Fibroblast of skin of right biceps (primary cell): ENCODE data around the gene CADM3.

Experiments used
- DNase-seq: peaks from one replicate; pipeline ENCODE4 v3.0.0-alpha.2; 2013

CADM3 gene

DNA sequence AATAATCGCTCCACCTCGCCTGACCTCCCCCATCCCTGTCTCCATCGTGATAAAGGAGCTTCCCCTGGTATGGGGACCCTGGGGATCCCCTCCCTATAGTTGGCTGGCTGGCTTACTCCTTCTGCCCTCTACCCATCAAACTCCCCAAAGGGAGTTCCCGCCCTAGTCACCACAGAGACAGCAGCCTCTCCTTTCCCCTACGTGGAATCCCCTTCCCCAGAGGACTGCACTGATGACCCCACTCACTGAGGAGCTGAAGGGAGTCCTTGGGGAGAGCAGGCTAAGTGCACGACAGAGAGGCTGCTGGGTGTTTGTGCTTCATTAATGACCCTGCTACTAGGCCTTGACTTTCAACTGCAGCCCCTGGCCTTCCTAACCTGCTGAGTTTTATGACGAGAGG is 1.9 kb downstream of the CADM3 start:
- DNase-seq = no peak

DNA sequence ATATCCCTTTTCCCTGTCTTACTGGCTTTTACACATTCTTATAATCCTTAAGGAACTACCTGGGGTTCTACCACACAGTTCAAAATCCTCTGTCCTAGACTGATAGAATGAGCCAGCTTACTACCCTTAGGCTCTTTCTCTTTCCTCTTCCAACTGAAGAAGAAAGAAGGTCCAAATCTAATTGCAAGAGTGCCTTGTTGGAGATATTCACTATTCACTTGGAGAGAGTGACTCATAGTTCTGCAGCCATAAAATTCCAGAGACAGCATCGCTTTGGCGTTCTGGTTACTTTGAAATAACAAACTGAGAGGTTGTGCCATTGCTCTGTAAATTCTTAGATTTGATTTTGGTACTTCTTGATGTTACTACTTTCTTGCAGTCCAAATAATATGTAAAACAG is 4.2 kb downstream of the CADM3 start:
- no peak for DNase-seq

DNA sequence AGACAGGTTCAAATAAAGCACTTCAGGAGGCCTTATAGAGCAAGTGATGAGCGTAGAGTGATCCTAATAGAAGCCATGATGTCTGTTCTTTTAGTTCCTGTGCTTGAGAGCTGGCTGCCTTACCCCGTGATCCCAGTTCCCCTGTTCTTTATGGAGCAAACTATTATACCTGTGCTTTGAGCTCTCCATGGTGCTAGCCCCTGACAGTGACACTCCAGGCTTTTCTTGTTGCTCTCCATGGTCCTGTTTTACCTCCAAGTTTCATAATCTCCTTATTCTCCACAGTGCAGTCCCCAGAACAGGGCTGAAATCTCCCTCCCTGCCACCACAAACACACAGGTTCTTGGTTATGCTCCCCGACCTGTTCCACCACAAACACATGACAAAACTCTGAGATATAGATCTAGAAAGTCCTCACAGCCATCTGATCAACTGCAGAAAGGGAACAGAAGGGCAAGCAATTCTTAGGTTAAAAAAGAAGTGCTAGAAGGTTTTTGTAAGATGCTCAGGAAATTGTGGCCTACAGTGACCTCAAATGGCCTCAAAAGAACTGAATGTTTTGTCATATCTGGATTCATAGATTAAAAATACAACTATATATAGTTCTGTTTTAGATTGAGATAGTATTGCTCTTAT is 6.0 kb downstream of the CADM3 start:
- peak; percentile 71 for DNase-seq

DNA sequence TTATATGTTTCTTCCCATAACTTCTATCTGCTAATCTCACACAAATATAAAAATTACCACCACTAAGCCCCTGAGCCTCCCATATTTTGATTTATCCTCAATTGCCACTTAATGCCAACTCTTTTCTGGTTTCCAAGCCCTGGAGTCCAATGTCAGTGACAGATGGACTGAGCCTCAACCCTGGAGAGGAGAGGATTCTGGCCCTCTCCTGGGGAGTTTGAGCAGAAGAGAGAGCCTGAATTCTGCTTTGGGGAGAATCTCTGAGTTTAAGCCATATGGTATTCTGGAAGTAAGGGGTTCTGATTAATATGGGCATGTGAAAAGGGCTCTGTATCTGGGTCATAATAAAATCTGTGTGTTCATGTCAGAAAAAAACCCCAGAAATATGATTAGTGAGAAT is 8.5 kb downstream of the CADM3 start:
- no peak for DNase-seq

DNA sequence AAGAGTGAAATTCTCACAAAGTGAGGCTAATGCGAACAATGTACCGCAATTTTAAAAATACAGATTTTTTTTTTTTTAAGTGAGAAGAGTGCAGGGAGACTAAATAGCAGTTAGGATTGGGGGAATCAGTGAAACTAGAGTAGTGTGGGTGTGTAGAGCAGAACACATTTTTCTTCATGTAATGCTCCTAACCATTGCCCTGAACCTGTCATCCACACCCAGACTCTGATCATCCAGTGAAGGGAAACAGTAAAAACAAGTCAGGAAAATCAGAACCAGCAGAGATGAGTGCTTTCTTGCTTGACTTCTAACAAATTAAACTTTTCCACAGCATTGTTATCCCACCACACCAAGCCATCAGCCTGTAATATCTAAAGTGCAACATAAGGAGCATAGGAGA is 9.1 kb downstream of the CADM3 start:
- DNase-seq = no peak

DNA sequence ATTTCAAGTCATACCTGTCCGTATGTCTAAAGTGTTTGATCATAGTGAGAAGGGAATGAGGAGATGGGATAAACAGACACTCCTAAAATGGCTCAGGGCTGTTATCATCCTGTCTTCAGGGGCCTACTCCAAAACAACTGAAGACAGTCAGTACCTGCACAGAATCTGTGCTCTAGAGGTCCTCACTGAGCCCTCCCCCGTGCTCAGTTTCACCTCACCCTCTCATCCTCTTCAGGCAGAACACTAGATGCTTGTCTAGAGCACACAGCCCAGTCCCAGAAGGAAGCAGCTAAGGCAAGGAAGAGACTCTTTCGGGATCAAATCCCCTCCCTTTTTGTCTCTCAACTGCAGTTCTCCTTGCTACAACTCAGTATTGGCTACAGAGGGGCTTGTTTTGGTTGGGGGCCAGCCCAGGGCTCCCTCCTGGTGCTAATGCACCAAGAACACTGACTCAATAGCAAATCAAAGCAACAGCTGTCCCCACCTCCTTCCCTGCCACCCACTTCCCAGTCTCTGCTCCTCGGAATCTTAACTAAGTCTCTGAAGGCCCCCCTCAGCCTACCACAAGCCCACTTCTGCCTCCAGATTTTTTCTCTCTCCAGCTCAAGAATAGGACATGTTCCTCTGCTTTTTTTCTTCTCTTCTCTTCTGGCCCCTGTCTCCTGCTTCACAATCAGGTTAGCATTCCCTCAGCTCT is 10.1 kb downstream of the CADM3 start:
- no peak for DNase-seq

DNA sequence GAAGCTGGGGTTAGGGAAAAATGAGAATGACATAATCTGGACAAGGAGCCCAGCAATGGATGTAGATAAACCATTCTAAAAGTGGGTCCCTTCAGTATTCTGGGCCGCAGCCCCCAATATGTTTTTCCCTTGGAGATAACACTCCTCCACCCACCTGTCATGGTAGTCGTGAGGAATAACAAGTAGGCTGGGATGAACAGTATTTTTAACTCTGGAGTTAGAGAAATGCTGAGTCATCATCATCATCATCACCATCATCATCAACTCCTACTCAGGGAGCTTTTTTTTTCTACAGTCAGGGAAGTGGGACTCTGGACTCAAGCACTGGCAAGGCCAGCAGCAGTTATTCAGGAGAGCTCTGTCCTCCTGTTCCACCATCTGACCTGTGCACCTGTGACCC is 12.8 kb downstream of the CADM3 start:
- DNase-seq = no peak

DNA sequence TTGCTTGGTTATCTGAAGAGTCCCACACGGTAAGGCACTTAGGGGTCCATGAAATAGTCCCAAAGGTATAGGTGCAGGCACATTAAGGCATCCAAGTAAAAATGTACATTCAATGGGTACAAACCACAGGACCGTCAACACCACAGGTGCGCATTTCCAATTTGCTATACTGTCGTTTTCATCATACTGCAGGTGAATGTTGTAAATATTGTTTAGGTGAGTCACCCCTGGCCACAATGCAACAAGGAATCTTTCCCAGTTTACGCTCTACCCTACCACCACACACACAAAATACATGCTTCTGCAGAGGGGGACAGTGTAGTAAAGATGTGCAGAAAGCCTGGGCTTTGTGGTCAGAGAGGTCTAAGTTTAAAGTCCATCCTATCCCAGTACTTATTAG is 13.7 kb downstream of the CADM3 start:
- DNase-seq = no peak

DNA sequence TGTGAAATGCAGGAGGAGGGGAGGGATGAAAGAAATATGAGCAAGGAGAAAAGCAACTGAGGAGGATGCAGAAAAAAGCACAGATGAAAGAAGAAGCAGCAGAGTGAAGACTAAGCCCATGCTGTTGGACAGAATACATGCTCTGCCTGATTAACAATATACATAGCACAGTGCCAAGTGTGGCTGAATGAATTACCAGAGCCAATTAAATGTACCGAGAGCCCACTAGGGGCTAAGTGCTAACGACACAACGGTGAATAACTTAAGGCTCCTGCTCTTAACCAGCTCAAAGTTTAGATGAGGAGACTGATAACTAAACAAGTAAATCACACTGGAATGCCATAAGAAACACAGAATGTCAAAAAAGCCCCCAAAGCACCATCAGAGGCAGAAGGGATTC is 15.6 kb downstream of the CADM3 start:
- no peak for DNase-seq

DNA sequence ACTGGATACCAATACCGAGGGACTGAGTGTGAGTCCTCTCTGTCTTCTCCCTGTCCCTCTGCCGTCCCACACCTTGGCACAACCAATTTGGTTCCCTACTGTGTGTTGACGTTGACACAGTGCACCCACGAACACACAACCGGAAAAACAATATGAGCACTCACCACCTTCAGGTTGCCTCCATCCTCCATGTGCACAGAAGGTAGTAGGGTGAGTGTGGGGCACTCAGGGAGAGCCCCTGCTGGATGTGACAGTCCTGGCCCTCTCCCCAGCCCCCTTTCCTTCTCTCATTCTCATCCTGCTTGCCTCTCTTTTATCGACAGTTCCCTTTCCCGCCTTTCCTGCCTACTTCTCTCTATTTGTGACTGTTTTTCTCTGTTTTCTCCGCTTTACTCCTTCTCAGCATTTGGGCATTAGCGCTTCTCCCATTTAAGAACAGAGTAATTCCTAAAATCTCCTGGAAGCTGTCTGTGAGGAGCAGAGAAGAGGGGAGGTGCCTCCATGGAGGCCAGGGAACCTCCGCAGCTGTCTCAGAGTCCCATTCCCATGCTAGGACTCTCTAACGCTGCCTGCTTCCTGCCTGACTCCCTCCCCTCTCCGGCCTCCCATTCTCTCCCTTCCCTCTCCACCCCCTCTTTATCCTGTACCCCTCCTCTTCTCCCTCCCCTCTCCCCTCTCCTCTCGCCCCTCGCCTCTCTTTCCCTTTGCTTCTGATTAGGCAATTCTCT is 16.4 kb downstream of the CADM3 start:
- DNase-seq = no peak

DNA sequence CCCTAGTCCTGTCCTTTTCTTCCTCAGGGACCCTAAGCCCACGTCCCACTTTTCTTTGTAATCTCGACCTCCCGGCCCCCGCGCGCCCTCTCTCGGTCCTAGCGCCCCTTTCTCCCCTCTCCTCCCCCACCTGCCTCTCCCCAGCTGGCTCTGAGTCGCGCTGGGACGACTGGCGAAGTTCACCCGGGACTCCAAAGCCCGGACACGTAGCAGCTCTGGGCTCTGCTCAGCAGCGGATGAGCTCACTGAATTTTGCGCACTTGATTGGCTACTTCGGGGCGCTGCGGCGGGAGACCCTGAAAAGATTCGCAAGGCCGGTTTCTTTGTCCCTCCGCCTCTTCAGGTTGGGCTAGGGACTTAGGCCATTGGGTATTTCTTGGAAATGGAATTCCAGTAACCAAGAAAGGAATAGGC is 17.0 kb downstream of the CADM3 start:
- DNase-seq = peak; percentile 35

DNA sequence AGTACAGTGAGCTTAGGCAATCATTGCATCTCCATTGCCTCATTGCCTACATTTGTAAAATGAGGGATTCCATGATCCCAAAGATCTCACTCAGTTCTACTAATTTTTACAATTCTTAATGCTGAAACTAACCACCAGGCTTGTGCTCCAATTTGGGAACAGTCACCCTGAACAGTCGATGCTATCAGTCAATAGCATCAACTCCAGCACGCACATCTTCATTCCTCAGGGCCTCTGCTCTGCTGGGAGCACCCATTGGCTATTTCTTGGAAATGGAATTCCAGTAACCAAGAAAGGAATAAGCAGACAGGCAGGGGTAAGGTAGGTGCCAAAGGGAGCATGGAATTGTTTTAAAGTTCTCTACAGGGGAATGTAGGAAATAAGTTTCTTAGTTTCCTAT is 19.0 kb downstream of the CADM3 start:
- no peak for DNase-seq

DNA sequence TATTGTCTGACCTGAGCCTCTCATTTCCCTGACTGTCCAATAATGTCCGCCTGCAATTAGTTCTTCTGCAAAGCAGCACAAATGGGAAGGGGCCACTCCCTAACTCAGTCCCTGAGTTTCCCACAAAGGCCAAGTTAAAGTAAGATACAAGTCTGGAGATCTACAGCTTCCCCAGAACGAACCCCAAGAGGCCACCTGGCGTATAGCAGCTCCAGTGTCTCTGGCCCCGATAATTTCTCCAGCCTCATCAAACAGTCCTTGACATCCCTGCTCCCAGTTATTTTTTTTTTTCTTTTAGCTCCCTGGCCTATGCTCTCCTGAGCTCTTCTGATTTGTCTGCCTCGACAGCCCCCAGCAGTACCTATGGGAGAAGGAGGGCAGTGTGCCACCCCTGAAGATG is 25.1 kb downstream of the CADM3 start:
- DNase-seq = no peak

DNA sequence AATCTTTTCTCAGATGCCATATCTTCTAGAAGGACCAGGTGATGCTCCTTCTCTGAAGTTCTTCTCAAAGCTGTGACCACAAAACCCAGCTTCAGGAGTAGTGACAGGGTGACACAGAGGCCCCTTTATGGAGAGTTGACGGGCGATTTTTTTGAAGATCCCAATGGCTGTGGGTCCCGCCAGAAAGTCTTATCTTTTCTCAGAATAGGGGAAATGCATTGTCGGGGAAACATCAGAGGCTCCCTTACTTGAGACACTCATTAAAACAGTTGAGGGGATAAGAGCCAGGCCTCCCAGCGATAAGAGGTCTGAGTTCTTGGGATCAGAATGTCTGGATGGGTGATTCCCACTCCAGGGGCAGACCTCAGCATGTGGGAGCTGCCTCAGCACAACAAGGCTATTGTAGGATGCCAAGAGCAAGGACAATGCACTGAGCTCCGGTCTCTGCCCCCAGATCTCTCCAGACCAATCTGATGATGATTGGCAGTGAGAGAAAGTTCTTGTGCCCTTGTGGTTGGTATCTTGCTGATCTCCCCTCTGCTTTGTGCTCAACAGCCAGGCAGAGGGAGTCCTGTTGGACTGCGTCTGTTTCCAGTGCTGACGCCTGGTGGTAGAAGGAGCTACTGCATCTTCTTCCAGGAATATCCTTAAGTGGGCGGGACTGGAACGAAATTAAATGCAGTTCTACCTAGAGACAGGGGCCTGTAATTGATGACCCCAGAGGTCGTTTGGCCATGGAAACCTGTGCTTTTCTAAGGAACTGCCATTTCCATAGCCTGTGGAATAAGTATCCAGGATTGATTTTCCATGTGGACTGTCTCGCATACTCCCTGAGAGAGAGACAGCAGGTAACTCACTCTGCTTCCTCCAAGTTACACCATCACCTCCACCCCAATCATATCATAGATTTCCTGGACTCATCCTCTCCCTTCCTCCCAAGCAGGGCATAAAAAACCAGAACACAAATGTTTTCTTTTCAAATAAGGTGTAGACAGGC is 26.4 kb downstream of the CADM3 start:
- peak; percentile 65 for DNase-seq

DNA sequence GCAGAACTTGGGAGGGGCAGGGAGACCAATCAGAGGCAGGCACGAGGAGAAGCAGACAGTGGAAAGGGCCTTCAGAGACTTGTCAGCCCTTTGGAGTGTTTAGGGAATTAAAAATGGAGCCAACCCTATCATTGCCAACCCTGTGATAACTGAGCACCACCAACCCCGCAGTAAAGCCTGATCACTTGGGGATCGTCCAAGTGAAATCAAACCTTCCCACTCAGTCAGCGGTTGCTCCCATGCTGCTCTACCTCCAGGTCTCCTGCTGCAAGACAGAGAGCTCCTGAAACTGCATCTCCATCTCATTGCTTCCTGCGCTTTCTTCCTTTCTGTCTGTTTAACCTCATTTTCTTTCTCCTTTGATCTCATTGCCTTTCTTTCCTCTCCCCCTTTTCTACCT is 28.5 kb downstream of the CADM3 start:
- no peak for DNase-seq

DNA sequence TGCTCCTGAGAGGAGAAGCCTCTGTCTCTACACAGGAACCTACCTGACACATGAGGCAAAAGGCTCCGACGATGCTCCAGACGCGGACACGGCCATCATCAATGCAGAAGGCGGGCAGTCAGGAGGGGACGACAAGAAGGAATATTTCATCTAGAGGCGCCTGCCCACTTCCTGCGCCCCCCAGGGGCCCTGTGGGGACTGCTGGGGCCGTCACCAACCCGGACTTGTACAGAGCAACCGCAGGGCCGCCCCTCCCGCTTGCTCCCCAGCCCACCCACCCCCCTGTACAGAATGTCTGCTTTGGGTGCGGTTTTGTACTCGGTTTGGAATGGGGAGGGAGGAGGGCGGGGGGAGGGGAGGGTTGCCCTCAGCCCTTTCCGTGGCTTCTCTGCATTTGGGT is 29.4 kb downstream of the CADM3 start:
- no peak for DNase-seq

DNA sequence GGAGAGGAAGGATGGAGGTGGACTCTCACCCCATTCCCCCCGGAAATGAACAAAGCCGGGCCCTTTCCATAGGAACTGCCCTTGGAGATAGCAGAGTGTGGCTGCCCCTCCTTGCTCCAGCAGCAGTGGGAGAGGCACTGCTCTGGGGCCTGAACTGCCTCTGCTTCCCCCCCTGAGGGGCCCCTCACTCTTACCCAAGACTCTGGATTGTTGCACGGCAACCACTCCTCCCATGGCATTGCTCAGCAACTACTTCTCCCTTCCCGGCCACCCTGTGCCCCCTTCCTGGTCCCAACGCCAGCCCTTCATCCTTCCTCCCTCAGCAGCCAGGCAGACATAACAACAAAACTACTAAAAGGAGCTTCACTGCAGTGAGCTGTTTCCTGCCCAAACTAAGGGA is 30.2 kb downstream of the CADM3 start:
- no peak for DNase-seq

DNA sequence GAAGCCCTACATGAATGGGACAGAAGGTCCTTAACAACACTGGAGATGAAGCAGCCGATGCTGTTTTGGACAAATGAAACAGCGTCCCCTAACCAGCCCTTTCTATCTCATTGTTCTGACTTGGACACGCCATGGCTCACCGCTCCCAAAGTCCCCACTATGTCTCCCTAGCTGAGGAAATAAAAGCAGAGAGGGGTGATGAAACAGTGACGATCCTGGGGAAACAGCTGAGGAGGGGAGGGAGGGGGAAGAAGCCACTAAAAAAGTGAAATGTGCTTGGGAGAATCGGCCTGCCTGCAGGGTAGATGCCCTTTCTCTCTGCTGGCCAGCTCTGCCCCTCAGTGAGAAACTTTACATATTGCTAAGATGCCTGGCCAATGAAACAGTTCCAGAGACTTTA is 32.2 kb downstream of the CADM3 start:
- no peak for DNase-seq

DNA sequence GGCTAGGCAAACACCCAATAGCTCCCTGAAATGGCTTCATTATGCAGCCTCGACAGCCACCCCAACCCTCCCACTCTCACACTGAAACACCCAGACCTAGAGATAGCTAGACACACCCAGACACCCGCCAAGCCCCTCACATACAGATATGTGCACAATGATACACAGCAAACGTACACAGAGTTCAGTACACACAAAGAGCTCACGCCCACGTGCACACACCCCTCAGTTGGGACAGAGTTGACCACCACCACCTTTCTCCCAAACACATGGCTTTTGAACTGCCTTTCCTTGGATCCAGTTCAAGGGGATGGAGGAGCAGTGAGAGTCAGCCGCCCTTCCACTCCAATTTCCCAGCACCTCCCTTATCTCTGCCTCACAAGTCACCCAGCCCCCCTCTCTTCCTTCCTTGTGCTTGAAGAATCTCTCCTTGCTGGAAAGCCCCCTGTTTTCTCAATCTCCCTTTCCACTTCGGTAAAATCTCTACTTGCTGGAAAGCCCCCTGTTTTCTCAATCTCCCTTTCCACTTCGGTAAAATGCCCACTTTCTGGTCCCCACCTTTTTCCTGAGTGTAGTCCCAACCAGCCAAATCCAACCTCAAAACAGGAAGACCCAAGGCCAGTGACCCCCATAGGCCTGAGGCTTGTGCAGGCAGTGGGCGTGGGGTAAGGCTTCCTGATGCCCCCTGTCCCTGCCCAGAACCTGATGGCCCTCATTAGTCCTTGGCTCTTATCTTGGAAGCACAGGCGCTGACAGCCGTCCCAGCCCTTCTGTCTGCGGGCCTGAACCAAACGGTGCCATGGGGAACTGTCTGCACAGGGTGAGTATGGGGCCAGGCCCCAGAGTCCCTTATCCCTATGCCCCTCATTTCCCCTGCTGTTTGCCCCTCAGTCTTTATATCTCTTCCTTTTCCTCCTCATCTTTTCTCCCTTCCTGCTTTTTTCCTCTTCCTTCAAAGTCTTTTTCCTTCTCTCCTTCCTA is 33.0 kb downstream of the CADM3 start, which contains the start of gene ACKR1:
Gene ACKR1, plus strand, starts transcription at position 715 of the 981 bp plus-strand sequence. Its CDS starts 85 bp downstream, at position 800.
- no peak for DNase-seq

DNA sequence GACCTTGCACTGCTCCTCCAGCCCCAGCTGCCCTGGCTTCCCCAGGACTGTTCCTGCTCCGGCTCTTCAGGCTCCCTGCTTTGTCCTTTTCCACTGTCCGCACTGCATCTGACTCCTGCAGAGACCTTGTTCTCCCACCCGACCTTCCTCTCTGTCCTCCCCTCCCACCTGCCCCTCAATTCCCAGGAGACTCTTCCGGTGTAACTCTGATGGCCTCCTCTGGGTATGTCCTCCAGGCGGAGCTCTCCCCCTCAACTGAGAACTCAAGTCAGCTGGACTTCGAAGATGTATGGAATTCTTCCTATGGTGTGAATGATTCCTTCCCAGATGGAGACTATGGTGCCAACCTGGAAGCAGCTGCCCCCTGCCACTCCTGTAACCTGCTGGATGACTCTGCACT is 33.8 kb downstream of the CADM3 start:
- no peak for DNase-seq

DNA sequence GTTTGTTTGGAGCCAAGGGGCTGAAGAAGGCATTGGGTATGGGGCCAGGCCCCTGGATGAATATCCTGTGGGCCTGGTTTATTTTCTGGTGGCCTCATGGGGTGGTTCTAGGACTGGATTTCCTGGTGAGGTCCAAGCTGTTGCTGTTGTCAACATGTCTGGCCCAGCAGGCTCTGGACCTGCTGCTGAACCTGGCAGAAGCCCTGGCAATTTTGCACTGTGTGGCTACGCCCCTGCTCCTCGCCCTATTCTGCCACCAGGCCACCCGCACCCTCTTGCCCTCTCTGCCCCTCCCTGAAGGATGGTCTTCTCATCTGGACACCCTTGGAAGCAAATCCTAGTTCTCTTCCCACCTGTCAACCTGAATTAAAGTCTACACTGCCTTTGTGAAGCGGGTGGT is 34.7 kb downstream of the CADM3 start:
- no peak for DNase-seq

DNA sequence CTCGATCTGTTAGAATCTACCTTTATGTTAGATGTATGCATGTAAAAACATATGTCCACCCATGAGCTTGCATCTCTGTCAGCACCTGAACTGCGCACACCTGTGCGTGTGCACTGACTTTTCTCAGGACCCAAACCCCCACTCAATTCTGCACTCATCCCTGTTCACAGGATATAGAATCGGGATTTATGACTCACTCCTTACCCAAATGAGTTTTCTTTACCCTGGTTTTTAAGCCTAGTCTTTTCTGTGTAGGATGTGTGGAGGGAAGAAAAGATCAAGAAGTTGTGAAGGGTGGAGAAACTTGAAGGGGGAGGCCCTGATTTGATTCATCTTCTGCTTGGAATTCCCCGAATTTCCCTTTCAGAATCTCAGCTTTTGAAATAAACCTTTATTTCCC is 35.7 kb downstream of the CADM3 start:
- no peak for DNase-seq
